GM19023 (cell line): Measurements from ENCODE around the gene PTK6.
"Not testable (repeated sequence)": the region's sequence is repeated elsewhere in the genome, so short reads cannot be mapped to it uniquely, and the experiment has no call there.

Experiments
- ATAC-seq: cut with Tn5 transposase; IDR thresholded peaks from one replicate; pipeline ENCODE4 v1.9.1; 2021; ENCODE audit warnings: mild to moderate bottlenecking, moderate library complexity; ENCODE audit not compliant: unreplicated experiment

The PTK6 gene

DNA sequence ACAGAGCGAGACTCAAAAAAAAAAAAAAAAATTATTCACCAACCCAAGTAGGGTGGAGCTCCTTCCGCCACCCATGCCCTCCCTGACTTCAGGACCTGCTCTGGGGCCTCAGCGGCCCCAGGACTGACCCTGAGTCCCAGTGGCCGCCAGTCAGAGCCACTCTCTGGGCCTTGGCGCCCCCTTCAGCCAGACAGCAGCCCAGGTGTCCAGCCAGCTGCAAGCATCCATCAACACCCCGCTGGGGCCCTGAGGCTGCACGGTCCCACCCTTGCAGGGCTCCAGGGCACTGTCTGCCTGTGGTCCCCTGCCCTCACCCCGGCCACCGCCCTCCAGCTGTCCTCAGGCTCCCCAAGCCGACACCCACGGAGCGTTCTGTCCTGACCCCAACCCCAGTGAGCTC lies 53.3 kb downstream of the PTK6 start:
- ATAC-seq: no peak

- no peak for ATAC-seq
These were observed 55.1 kb downstream of the PTK6 start for GRCh38 chr20:63482021-63482587.

- ATAC-seq: no peak
These were observed 55.7 kb downstream of the PTK6 start for GRCh38 chr20:63481503-63481902.

DNA sequence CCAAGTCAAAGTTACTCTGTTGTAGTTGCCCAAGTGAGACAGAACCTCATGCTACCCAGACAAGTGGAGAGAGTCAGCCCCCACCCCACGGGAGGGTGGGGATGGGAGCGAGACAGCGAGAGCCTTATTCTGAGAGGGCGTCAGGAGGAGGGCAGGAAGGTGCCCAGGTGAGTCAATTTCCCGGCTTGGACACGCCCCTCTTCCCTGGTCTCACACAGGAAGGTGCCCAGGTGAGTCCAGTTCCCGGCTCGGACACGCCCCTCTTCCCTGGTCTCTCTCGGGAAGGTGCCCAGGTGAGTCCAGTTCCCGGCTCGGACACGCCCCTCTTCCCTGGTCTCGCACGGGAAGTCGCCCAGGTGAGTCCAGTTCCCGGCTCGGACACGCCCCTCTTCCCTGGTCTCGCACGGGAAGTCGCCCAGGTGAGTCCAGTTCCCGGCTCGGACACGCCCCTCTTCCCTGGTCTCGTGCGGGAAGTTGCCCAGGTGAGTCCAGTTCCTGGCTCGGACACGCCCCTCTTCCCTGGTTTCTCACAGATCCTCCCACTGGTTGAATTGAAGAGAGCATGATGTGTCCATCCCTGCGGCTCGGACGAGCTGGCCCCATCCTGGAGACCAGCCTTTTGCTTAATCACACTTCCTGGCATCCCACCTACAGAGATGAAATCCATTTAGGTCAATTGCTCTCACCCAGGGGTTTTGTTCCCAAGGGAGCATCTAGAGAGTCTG lies 57.3 kb downstream of the PTK6 start:
- ATAC-seq: not testable (repeated sequence)

DNA sequence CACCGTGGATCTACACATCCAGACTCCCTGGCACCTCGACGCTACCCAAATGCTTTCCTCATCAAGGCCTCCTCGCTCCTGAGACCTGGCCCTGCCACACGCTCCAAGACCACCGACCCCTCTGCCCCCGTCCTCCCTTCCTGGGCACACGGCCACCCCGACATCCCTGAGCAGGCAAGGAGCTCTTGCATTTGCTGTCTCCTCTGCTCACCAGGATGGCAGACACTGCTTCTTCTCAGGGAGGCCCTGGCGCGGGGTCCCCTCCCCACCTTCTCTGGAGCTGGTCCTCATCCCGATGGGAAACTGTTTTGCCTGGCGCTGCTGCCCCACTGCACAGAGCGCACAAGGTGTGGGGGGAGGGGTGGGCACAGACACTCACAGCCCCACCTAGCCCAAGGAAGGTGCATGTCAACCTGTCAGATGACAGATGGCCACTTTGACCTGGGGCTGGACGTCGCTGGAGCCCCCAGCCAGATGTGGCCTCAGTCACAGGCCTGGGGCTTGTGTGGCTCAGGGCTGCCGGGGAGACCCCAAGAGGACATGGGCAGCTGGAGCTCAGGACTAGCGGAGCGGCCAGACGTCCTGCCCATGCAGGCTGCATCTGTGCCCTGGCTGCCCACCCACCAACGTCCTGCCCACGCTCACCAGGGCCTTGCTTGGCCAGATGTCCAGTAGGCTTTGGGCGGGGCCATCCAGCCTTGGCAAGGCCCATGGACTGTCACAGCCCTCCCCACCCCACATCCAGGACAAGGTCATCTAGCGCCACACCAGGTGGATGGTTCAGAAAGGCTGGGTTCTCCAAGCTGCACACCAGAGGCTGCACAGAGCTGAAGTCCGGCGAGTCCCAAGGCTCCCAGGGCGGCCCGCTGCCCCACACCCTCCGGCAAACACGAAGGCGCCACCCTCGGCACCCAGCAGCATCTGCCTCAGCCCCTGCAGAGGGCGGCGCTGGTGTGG lies 58.6 kb downstream of the PTK6 start:
- ATAC-seq: no peak
